IMR-90 (cell line): ENCODE measurements around the gene CCL20.
A peak's percentile ranks its signal among the peaks of the same experiment; 100 is the strongest.

Experiments
- FOS ChIP-seq: fragments of 150-350 bp; IDR thresholded peaks from 2 replicates; pipeline ENCODE4 v1.6.1; 2016; ENCODE audit warnings: low read depth, low read length
- MAFK ChIP-seq: IDR thresholded peaks from 2 replicates; pipeline ENCODE4 v1.6.1; 2012; ENCODE audit warnings: low read depth, low read length, improper control_type of control experiment
- MAZ ChIP-seq: IDR thresholded peaks from 2 replicates; pipeline ENCODE4 v1.6.1; 2012; ENCODE audit warnings: low read depth, mild to moderate bottlenecking, low read length, improper control_type of control experiment, moderate library complexity, borderline replicate concordance
- MXI1 ChIP-seq: IDR thresholded peaks from 2 replicates; pipeline ENCODE4 v1.6.1; 2012; ENCODE audit warnings: low read depth, mild to moderate bottlenecking, low read length, moderate library complexity, borderline replicate concordance
- POLR2A ChIP-seq: IDR thresholded peaks from 2 replicates; pipeline ENCODE4 v1.6.1; 2012; ENCODE audit warnings: mild to moderate bottlenecking, low read depth, low read length
- SMC3 ChIP-seq: fragments of 150-350 bp; IDR thresholded peaks from 2 replicates; pipeline ENCODE4 v1.6.1; 2016; ENCODE audit warnings: low read depth, mild to moderate bottlenecking, antibody characterized with exemption, low read length, moderate library complexity
- TF ChIP-seq, protein P1 (sequence below): conservative IDR thresholded peaks from 2 replicates; pipeline ENCODE4 v1.5.1; 2012; ENCODE audit warnings: mild to moderate bottlenecking, low read depth, low read length, improper control_type of control experiment
- TF ChIP-seq, protein P2 (sequence below): fragments of 150-350 bp; IDR thresholded peaks from 2 replicates; pipeline ENCODE4 v1.6.1; 2016; ENCODE audit warnings: low read depth, mild to moderate bottlenecking, low read length, moderate library complexity, borderline replicate concordance

DNA sequence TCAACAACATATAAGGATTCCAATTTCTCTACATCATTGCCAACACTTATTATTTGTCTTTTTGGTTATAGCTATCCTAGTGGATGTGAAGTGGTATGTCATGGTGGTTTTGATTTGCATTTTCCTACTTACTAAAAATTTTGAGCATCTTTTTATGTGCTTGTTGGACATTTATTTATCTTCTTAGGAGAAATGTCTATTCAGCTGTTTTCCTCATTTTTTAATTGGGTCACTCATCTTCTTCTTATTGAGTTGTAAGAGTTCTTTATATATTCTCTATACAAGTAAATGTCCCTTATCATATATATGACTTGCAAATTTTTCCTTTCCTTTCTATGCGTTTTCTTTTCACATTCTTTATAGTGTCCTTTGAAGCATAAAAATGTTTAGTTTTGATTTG, 4.7 kb upstream of the CCL20 start:
- TF ChIP-seq, protein P1, sequence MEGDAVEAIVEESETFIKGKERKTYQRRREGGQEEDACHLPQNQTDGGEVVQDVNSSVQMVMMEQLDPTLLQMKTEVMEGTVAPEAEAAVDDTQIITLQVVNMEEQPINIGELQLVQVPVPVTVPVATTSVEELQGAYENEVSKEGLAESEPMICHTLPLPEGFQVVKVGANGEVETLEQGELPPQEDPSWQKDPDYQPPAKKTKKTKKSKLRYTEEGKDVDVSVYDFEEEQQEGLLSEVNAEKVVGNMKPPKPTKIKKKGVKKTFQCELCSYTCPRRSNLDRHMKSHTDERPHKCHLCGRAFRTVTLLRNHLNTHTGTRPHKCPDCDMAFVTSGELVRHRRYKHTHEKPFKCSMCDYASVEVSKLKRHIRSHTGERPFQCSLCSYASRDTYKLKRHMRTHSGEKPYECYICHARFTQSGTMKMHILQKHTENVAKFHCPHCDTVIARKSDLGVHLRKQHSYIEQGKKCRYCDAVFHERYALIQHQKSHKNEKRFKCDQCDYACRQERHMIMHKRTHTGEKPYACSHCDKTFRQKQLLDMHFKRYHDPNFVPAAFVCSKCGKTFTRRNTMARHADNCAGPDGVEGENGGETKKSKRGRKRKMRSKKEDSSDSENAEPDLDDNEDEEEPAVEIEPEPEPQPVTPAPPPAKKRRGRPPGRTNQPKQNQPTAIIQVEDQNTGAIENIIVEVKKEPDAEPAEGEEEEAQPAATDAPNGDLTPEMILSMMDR = no peak
- no peak for TF ChIP-seq MAZ
- no peak for TF ChIP-seq SMC3
- TF ChIP-seq, protein P2, sequence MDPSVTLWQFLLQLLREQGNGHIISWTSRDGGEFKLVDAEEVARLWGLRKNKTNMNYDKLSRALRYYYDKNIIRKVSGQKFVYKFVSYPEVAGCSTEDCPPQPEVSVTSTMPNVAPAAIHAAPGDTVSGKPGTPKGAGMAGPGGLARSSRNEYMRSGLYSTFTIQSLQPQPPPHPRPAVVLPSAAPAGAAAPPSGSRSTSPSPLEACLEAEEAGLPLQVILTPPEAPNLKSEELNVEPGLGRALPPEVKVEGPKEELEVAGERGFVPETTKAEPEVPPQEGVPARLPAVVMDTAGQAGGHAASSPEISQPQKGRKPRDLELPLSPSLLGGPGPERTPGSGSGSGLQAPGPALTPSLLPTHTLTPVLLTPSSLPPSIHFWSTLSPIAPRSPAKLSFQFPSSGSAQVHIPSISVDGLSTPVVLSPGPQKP = no peak
- peak; percentile 78 for TF ChIP-seq MAFK
- no peak for TF ChIP-seq POLR2A
- no peak for TF ChIP-seq MXI1
- no peak for TF ChIP-seq FOS
